ENCODE measurements around the gene NKX2-2. TPM values are rescaled to one million over a fixed set of nuclear protein-coding genes. Genes with fewer than 3 reads are reported as not detected.

NKX2-2 gene
- total and polyA plus RNA-seq, 2 of the 8 experiments (the other 6 are each of a cell fraction or from before 2014, with no cell fraction given): not detected

GRCh38 chr20:21534886-21535285, 21.0 kb upstream of the NKX2-2 start:
- no peak overlapping the region for H2BK15ac ChIP-seq (ENCODE audit: low read length)
- TF ChIP-seq KDM4A (IDR thresholded peaks at IDR 0.05; ENCODE audit: low read depth, low read length, severe bottlenecking) (no peak), CHD1 (IDR thresholded peaks at IDR 0.05; ENCODE audit: low read depth, low read length) (no peak), SP1 (IDR thresholded peaks at IDR 0.05; ENCODE audit: low read depth, low read length) (no peak), POU5F1 (IDR thresholded peaks at IDR 0.05; ENCODE audit: low read depth, low read length) (no peak), TEAD4 (IDR thresholded peaks at IDR 0.05; ENCODE audit: low read depth, low read length) (no peak), MAFK (IDR thresholded peaks at IDR 0.05; ENCODE audit: low read depth, low read length) (no peak), GTF2F1 (IDR thresholded peaks at IDR 0.05; ENCODE audit: borderline replicate concordance, low read depth, low read length) (no peak), BCL11A (IDR thresholded peaks at IDR 0.05; ENCODE audit: low read depth in 2 of 2, low read length in 2 of 2) (no peak), SRF (IDR thresholded peaks at IDR 0.05; ENCODE audit: low read depth, low read length) (no peak), NANOG (IDR thresholded peaks at IDR 0.05; ENCODE audit: insufficient read depth, low read depth, low read length, poor library complexity, severe bottlenecking) (no peak), CTCF (IDR thresholded peaks at IDR 0.05; ENCODE audit: control extremely low read depth in 1 of 3, insufficient read depth in 1 of 3, low read depth in 1 of 3, low read length in 3 of 3) (no peak), RXRA (IDR thresholded peaks at IDR 0.05; ENCODE audit: insufficient read depth, low read depth, low read length) (no peak)

More at GRCh38 chr20:21534886-21535285, 21.0 kb upstream of the NKX2-2 start:
- no peak overlapping the region for H3K14ac ChIP-seq (ENCODE audit: insufficient read length)
- FAIRE-seq (no peak), DNase-seq (ENCODE audit: low read depth in 1 of 2, low spot score in 2 of 2) (no peak)
- no peak overlapping the region for H2BK120ac ChIP-seq (replicated peaks; ENCODE audit: low read depth, low read length)
- no peak overlapping the region for H4K91ac ChIP-seq (replicated peaks; ENCODE audit: insufficient read length, low read length)
- H3K23me2 ChIP-seq (ENCODE audit: low read depth, low read length): peaks cover 5% of the 10 kb centered on the region; the same call in 1 of the 2 replicates
- H3K36me3 ChIP-seq (ENCODE audit: control insufficient read depth in 2 of 4, insufficient read depth in 4 of 4, low read length in 3 of 4): no peaks in the 10 kb centered on the region
- no peak overlapping the region for H4K5ac ChIP-seq (ENCODE audit: insufficient read length, low read depth, low read length)
- POLR2A ChIA-PET (ENCODE audit: partially characterized antibody): no interaction called here
- H3K56ac ChIP-seq (replicated peaks; ENCODE audit: insufficient read length, low read depth, low read length): no peak overlapping the region
- no peak overlapping the region for H2AK5ac ChIP-seq (ENCODE audit: low read depth, low read length)
- no peak overlapping the region for H3K9ac ChIP-seq (replicated peaks in 1 of 4; ENCODE audit: extremely low read depth in 1 of 4, low read depth in 3 of 4, low read length in 3 of 4)
- H3K27ac ChIP-seq (ENCODE audit: low read depth, low read length): no peak overlapping the region
- H4K8ac ChIP-seq (ENCODE audit: extremely low read depth, insufficient read depth, low read length): no peak overlapping the region
- H3K79me2 ChIP-seq (ENCODE audit: control insufficient read depth in 1 of 2, insufficient read depth in 2 of 2, low read length in 2 of 2): no peaks in the 10 kb centered on the region; a peak in 1 of 4 replicates
- peaks cover 0 to 1% (median 0%) of the 10 kb centered on the region in 4 experiments; a peak in 4 of 7 replicates for H3K27me3 ChIP-seq (replicated peaks in 1 of 4; ENCODE audit: control insufficient read depth in 3 of 4, extremely low read depth in 1 of 4, insufficient read depth in 3 of 4, low read length in 3 of 4)
- H2AFZ ChIP-seq (ENCODE audit: low read length): no peak overlapping the region
- H3K9me3 ChIP-seq (ENCODE audit: insufficient read depth in 2 of 2, low read depth in 1 of 2, low read length in 1 of 2): no peaks in the 10 kb centered on the region
- no peak overlapping the region for H3K4me2 ChIP-seq (ENCODE audit: insufficient read depth in 1 of 2, low read depth in 2 of 2, low read length in 2 of 2)
- peaks cover 0 to 2% (median 0%) of the 10 kb centered on the region in 4 experiments; a peak in 2 of 7 replicates for H3K4me1 ChIP-seq (replicated peaks in 1 of 4; ENCODE audit: control insufficient read depth in 3 of 4, insufficient read depth in 4 of 4, low read length in 3 of 4)
- CTCF ChIA-PET (ENCODE audit: partially characterized antibody): interaction anchor here (1.1 to 2.0 kb wide), 3 partner anchors 16 to 37 kb away, joined by 3 to 12 read pairs (median 3); no protein-coding TSS in a partner anchor
- H3K18ac ChIP-seq (ENCODE audit: extremely low read depth, low read length): no peak overlapping the region
- no peaks in the 10 kb centered on the region for H4K20me1 ChIP-seq (replicated peaks in 1 of 2; ENCODE audit: control insufficient read depth in 1 of 2, insufficient read depth in 2 of 2, low read length in 2 of 2)
- H3K4ac ChIP-seq (replicated peaks; ENCODE audit: insufficient read length, low read depth, low read length): no peak overlapping the region
- H2BK12ac ChIP-seq (ENCODE audit: low read depth, low read length): no peak overlapping the region
- no peaks in the 10 kb centered on the region for H3K79me1 ChIP-seq (ENCODE audit: low read depth, low read length)
- 86% methylated on average over 2 of the region's 2 CpGs; no CpG with 5 or more reads in 1 of the 2 experiments for WGBS, 2 experiments (ENCODE audit: extremely low coverage in 1 of 2, insufficient coverage in 1 of 2, insufficient read length in 1 of 2, insufficient replicate concordance in 2 of 2, low coverage in 1 of 2, low lambda C conversion rate in 2 of 2, missing lambda C conversion rate in 1 of 2)
- no peak overlapping the region for H3K23ac ChIP-seq (ENCODE audit: insufficient read length)
- no peak overlapping the region for H3K4me3 ChIP-seq (ENCODE audit: extremely low read depth in 1 of 4, insufficient read depth in 2 of 4, low read depth in 3 of 4, low read length in 4 of 4)
- H2BK20ac ChIP-seq (ENCODE audit: low read length): no peak overlapping the region
- no peak overlapping the region for H2BK5ac ChIP-seq (ENCODE audit: low read depth, low read length)
